ENCODE results near the gene PRDM2.

DNA sequence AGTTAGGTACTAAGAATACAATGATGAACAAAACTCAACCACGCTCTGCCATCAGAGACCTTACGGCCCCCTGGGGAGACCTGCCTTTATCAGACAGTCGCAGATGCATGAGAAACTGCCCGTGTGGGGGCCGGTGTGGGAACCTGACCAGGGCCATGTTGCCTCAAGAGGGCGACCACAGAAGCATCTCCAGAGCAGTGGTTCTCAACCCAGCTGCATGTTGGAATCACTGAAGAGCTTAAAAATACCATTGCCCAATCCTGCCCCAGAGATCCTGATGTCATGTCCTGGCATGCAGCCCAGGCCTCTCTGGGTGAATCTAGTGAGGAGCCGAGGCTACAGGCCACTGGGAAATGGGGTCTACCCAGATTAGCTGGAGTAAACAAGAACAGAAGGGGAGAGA, 108.7 kb downstream of the PRDM2 start:
- TF ChIP-seq YY1 (IDR thresholded peaks at IDR 0.05; ENCODE audit: insufficient read depth, insufficient read length) = no peak
- no peak for TF ChIP-seq SUZ12 (IDR thresholded peaks at IDR 0.05; ENCODE audit: extremely low read depth, insufficient read depth, insufficient read length)
- no peak for TF ChIP-seq ZNF274 (IDR thresholded peaks at IDR 0.05; ENCODE audit: low read depth, low read length)

Data from NT2/D1 (cell line).